Lower leg skin (tissue), 4 donors: ENCODE results near the gene ASS1. TPM values are rescaled to one million over a fixed set of nuclear protein-coding genes. Genes with fewer than 3 reads are reported as not detected.

Experiments
- DNase-seq, 2 donors: peaks; one replicate each; pipeline ENCODE4 v3.0.0-alpha.2; 2019; ENCODE audit warnings: low spot score in 2 of 2
- H3K4me3 ChIP-seq: fragments of 200-600 bp; sonication (generic); 2 replicates; pipeline ENCODE4 v1.5.1; 2017; ENCODE audit warnings: mild to moderate bottlenecking, low read depth; ENCODE audit not compliant: poor library complexity, severe bottlenecking
- CTCF ChIP-seq, 3 donors: fragments of 450-650 bp; IDR thresholded peaks; one replicate each; pipeline ENCODE4 v1.5.1; 2016; ENCODE audit warnings: antibody characterized with exemption in 3 of 3, mild to moderate bottlenecking in 3 of 3, moderate library complexity in 2 of 3
- POLR2A ChIP-seq, 2 donors: fragments of 450-650 bp; IDR thresholded peaks; one replicate each; pipeline ENCODE4 v1.6.1; 2016 to 2017; ENCODE audit warnings: antibody characterized with exemption in 2 of 2, mild to moderate bottlenecking in 1 of 2, moderate library complexity in 1 of 2
- WGBS, 2 donors: methylation state at CpG; one replicate each; pipeline ENCODE4 v1.1.5; 2018; 5-methylcytosine and 5-hydroxymethylcytosine counted together
- intact Hi-C: fragments of 100-400 bp; cut with DNase I; formaldehyde crosslinking; loops from one replicate; pipeline ENCODE4 v1.15.0; 2023; ENCODE audit warnings: low total_unique reads
- total RNA-seq, 4 donors: library from RNA; depleted of rRNA; stranded (reverse); fragments of >200 nt; gene quantifications; one replicate each; pipeline ENCODE4 v1.1.0, GENCODE V29; 2016

The ASS1 gene
- total RNA-seq, 4 donors from 2014 or later, result 98.7 to 104 (median 103) TPM

- DNase-seq, result no peak
- 62 to 70% methylated on average over 8 of the region's 8 CpGs for WGBS, 2 donors
- no peak overlapping the region for H3K4me3 ChIP-seq
- TF ChIP-seq CTCF (IDR thresholded peaks at IDR 0.05) (no peak), POLR2A (IDR thresholded peaks at IDR 0.05) (no peak)
- intact Hi-C loops, result no loop called here
These were observed 18.3 kb upstream of the ASS1 start for GRCh38 chr9:130426467-130426773.

- 37 to 41% methylated on average over 10 of the region's 10 CpGs for WGBS, 2 donors
- TF ChIP-seq POLR2A (IDR thresholded peaks at IDR 0.05) (no peak), CTCF (IDR thresholded peaks at IDR 0.05) (no peak)
- no peak for DNase-seq
- H3K4me3 ChIP-seq, result no peak overlapping the region
- intact Hi-C loops, result no loop called here
These were observed 17.9 kb upstream of the ASS1 start for GRCh38 chr9:130426883-130427282.

GRCh38 chr9:130427326-130427725 is 17.4 kb upstream of the ASS1 start:
- 73% methylated on average over 2 to 12 of the region's 12 CpGs for WGBS, 2 donors

GRCh38 chr9:130428086-130428665 is 16.6 kb upstream of the ASS1 start:
- TF ChIP-seq POLR2A (IDR thresholded peaks at IDR 0.05), result no peak
- no peak for TF ChIP-seq CTCF (IDR thresholded peaks at IDR 0.05)
- DNase-seq, result no peak
- H3K4me3 ChIP-seq, result no peak overlapping the region
- intact Hi-C loops, result no loop called here
- WGBS, 2 donors, result 86 to 90% methylated on average over 11 to 20 of the region's 20 CpGs

More at GRCh38 chr9:130427326-130427725, 17.4 kb upstream of the ASS1 start:
- H3K4me3 ChIP-seq, result no peak overlapping the region
- DNase-seq, result no peak
- TF ChIP-seq CTCF (IDR thresholded peaks at IDR 0.05) (no peak), POLR2A (IDR thresholded peaks at IDR 0.05) (no peak)
- intact Hi-C loops, result no loop called here

- TF ChIP-seq POLR2A (IDR thresholded peaks at IDR 0.05) (no peak), CTCF (IDR thresholded peaks at IDR 0.05) (no peak)
- WGBS, 2 donors, result 73 to 86% methylated on average over 9 to 10 of the region's 13 CpGs
- no peak for DNase-seq
- H3K4me3 ChIP-seq, result no peak overlapping the region
- intact Hi-C loops, result no loop called here
These were observed 15.4 kb upstream of the ASS1 start for GRCh38 chr9:130429381-130429780.

- 66 to 76% methylated on average over 6 of the region's 6 CpGs for WGBS, 2 donors
- no peak for TF ChIP-seq CTCF (IDR thresholded peaks at IDR 0.05)
- no peak for TF ChIP-seq POLR2A (IDR thresholded peaks at IDR 0.05)
- intact Hi-C loops, result no loop called here
- H3K4me3 ChIP-seq, result no peak overlapping the region
- no peak for DNase-seq
These were observed 14.9 kb upstream of the ASS1 start for GRCh38 chr9:130429831-130430230.
